RWPE1 (cell line): ENCODE data around the gene NMRK2.

ENCODE experiments used
- CTCF ChIA-PET: fragments of 350-600 bp; sonication (Branson Sonifier 250); formaldehyde crosslinking; extraction: SDS; loops from one replicate; lab custom pipeline; 2021; lab: Yijun Ruan, JAX
- POLR2A ChIA-PET: fragments of 400-600 bp; formaldehyde crosslinking; extraction: SDS; loops from one replicate; lab custom pipeline; 2020; ENCODE audit warnings: antibody characterized with exemption; ENCODE audit not compliant: low non-redundant PET; lab: Yijun Ruan, JAX
- DNase-seq: peaks from one replicate; pipeline ENCODE4 v3.0.0; 2012; ENCODE audit warnings: low spot score
- H3K27ac ChIP-seq: fragments of 450-650 bp; 2 replicates; pipeline ENCODE4 v1.5.1; 2017
- TF ChIP-seq, protein P1 (sequence below): fragments of 450-650 bp; conservative IDR thresholded peaks from 2 replicates; pipeline ENCODE4 v1.5.1; 2017; ENCODE audit warnings: low read depth, mild to moderate bottlenecking

NMRK2 gene

DNA sequence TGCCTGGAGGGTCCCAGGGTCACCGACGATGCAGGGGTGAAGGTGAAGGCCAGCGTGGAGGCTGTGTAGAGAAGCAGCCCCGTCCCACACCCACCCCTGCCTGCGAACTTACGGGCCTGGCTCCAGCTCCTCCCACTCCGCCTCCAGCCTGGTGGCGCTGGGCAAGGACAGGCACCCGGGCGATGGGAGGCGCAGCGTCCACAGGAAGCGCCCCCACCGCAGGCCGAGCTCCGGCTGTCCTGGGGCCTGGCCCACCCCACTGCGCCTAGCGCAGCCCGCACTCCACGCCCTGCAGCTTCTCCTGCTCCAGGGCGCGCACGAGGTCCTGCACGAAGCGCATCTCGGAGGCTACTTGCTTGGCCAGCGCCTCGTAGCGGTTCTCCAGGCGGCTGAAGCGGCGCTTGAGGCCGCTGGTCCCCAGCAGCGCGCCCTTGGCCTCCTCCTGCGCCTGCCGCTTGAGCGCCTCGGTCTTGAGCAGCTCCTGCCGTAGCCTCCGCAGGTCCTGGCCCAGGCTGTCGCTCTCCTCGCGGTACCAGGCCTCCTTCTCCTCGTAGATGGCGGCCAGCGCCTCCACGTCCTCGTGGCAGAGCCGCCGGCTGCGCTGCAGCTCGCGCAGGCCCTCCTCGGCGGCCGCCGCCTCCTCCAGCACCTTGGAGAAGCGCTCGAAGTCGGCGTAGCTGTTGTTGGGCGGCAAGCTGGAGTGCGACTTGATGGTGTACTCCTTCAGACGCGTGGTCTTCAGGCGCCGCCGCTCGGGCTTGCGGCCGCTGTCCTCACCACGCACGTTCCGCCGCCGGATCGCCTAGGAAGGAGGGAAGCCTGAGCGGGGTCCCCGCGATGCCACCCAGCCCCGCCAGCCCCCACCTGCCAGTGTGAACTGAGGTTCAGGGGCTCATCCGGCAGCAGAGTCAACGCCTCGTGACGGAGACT lies 26.2 kb downstream of the NMRK2 start:
- no peak overlapping the region for H3K27ac ChIP-seq
- no peak for DNase-seq
- ChIA-PET CTCF (no interaction called here), POLR2A (no interaction called here)
- TF ChIP-seq, protein P1, sequence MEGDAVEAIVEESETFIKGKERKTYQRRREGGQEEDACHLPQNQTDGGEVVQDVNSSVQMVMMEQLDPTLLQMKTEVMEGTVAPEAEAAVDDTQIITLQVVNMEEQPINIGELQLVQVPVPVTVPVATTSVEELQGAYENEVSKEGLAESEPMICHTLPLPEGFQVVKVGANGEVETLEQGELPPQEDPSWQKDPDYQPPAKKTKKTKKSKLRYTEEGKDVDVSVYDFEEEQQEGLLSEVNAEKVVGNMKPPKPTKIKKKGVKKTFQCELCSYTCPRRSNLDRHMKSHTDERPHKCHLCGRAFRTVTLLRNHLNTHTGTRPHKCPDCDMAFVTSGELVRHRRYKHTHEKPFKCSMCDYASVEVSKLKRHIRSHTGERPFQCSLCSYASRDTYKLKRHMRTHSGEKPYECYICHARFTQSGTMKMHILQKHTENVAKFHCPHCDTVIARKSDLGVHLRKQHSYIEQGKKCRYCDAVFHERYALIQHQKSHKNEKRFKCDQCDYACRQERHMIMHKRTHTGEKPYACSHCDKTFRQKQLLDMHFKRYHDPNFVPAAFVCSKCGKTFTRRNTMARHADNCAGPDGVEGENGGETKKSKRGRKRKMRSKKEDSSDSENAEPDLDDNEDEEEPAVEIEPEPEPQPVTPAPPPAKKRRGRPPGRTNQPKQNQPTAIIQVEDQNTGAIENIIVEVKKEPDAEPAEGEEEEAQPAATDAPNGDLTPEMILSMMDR, result no peak

DNA sequence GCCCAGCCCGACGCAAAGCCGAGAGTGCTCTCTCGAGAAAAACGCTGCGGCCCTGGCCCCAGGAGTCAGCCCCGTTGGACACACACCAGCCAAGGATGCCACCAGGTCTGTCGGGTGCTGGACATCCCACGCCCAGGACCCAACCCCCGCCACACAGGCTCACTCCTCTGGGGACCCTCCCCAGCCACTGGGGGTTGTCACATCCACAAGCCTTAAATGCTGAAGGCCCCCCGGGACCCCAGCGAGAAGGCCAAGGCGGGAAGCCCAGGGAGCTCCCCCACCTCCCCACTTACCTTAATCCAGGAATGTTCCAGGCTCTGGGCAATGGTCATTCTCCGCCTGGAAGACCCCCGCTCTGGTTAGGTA lies 26.9 kb downstream of the NMRK2 start:
- CTCF ChIA-PET, result no interaction called here
- TF ChIP-seq, protein P1, result no peak
- DNase-seq, result no peak
- H3K27ac ChIP-seq, result no peak overlapping the region
- POLR2A ChIA-PET, result no interaction called here

DNA sequence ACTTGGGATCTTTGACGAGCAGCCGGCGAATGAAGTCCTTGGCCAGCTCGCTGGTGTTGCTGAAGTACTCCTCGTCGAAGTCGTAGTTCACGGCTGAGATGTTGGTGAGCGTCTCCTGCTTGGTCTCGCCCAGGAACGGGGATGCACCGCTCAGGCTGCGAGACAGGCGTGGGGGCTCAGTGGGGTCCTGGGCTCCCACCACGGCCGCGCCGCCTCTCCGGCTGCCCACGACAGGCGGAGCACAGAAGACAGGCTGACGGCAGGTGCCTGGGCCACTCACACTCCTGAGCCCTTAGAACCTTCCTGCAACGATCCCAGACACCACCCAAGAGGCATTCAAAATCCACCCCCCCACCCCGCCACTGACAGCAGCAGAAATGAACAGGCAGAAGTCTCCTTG lies 28.1 kb downstream of the NMRK2 start:
- TF ChIP-seq, protein P1, result no peak
- DNase-seq, result no peak
- ChIA-PET POLR2A (interaction anchor here (0.7 kb wide), 1 partner anchor 8 kb away, joined by 4 read pairs; no protein-coding TSS in a partner anchor), CTCF (no interaction called here)
- no peak overlapping the region for H3K27ac ChIP-seq

DNA sequence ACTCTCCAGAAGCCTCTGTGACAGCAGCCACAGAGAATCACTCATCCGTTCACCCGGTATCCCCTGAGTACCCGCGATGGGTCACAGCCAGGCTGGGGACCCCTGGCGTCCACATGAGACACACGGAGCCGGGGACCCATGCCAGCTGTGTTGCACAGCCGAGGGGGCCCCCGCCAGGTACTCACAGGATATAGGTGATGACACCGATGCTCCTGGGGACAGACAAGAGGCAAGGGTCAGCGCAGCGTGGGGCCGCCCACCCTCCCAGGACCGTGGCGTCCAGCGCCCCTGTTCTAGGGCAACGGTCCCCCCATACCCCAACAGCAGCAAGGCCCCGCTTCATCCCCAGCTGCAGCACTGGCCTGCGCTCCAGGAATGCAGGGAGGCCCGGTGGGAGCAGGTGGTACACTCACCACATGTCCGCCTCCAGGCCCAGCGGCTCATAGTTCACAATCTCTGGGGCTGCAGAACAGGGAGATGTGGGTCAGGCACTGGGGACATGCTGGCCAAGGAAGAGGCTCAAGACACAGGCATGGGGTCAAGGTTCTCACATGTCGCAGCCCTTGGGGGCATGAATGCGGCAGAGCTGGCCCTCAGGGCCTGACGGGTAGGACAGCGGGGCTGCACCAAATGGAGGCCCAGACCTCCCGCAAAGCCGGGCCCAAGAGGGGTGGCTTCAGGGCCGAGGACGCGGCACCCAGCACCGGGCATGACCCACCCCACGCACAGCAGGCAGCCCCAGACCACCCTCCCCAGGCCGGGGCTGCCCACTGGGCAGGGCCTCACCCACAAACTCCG lies 30.8 kb downstream of the NMRK2 start:
- H3K27ac ChIP-seq, result no peak overlapping the region
- TF ChIP-seq, protein P1, result no peak
- POLR2A ChIA-PET, result no interaction called here
- CTCF ChIA-PET, result no interaction called here
- no peak for DNase-seq

DNA sequence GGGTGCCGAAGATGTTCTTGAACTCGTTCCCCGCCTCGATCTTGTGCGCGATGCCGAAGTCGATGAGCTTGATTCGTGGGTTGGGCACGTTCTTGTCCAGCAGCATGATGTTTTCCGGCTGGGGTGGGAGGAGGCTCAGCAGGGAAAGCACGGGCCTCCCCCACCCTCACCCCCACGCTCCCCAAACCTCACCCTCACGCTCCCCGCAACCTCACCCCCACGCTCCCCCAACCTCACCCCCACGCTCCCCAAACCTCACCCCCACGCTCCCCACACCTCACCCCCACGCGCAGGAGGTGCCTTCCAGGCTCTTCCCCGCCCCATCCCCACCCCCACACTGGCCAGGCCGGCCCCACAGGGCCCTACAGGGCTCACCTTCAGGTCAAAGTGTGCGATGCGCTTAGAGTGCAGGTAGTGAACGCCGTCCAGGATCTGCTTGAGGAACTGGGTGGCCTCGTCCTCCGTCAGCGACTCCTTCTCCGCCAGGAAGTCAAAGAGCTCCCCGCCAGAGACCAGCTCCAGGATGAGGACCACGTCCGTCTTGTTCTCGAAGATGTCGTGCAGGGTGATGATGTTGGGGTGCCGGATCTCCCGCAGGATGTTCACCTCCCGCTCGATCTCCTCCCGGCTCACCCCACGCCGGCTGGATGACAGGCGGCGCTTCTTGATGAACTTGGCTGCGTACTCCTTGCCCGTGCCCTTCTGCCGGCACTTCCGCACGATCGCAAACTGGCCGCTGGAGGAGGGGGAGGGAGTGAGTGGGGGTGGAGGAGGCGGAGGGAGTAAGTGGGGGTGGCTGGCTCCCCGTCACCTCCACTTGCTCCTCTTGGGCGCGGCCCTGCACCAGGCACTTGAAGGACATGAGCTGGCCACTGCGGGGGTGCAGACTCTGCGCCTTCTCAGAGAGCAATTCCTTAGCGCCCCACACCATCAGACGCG lies 31.7 kb downstream of the NMRK2 start:
- TF ChIP-seq, protein P1, result no peak
- ChIA-PET CTCF (no interaction called here), POLR2A (no interaction called here)
- no peak for DNase-seq
- no peak overlapping the region for H3K27ac ChIP-seq
